H1 (cell line): ENCODE results near the gene MRPS6. TPM values are rescaled to one million over a fixed set of nuclear protein-coding genes. Genes with fewer than 3 reads are reported as not detected.

ENCODE experiments used
- CTCF ChIA-PET: fragments of 300-600 bp; sonication (Branson Sonifier 250); formaldehyde crosslinking; loops from one replicate; lab custom pipeline; 2021; ENCODE audit not compliant: partially characterized antibody; lab: Charles Lee
- POLR2A ChIA-PET: fragments of 300-600 bp; sonication (Branson Sonifier 250); formaldehyde crosslinking; loops from one replicate; lab custom pipeline; 2021; ENCODE audit warnings: inconsistent platforms; ENCODE audit not compliant: partially characterized antibody; lab: Charles Lee
- DNase-seq, 2 experiments: peaks; one replicate each; pipeline versions ENCODE4 v3.0.0 to v3.0.0-alpha.2; 2010 to 2022; ENCODE audit warnings: low spot score in 2 of 2, low read depth in 1 of 2, mixed read lengths in 1 of 2
- FAIRE-seq: peaks from 2 replicates; lab custom pipeline; 2011; peaks lifted over from hg19 to GRCh38; lab: Jason Lieb, UNC
- H2AFZ ChIP-seq: 2 replicates; pipeline ENCODE4 v1.8.1; 2012; ENCODE audit warnings: low read length, inconsistent platforms
- H2AK5ac ChIP-seq: 2 replicates; pipeline ENCODE4 v1.6.1; 2013; ENCODE audit warnings: low read depth, low read length
- H2BK120ac ChIP-seq: replicated peaks from 2 replicates; pipeline ENCODE3; 2013; ENCODE audit warnings: low read depth, low read length, inconsistent platforms
- H2BK12ac ChIP-seq: 2 replicates; pipeline ENCODE4 v1.6.1; 2013; ENCODE audit warnings: low read depth, low read length
- H2BK15ac ChIP-seq: 2 replicates; pipeline ENCODE4 v1.6.1; 2013; ENCODE audit warnings: low read length
- H2BK20ac ChIP-seq: 2 replicates; pipeline ENCODE4 v1.6.1; 2013; ENCODE audit warnings: low read length
- H2BK5ac ChIP-seq: 2 replicates; pipeline ENCODE4 v1.6.1; 2013; ENCODE audit warnings: low read depth, low read length
- H3K14ac ChIP-seq: 2 replicates; pipeline ENCODE4 v1.6.1; 2013; ENCODE audit warnings: inconsistent platforms; ENCODE audit not compliant: insufficient read length
- H3K18ac ChIP-seq: 2 replicates; pipeline ENCODE4 v1.6.1; 2013; ENCODE audit warnings: low read length; ENCODE audit errors: extremely low read depth
- H3K23ac ChIP-seq: 2 replicates; pipeline ENCODE4 v1.6.1; 2013; ENCODE audit warnings: inconsistent platforms; ENCODE audit not compliant: insufficient read length
- H3K23me2 ChIP-seq: 2 replicates; pipeline ENCODE4 v1.6.1; 2013; ENCODE audit warnings: low read depth, low read length
- H3K27ac ChIP-seq: 2 replicates; pipeline ENCODE4 v1.6.1; 2011; ENCODE audit warnings: low read depth, low read length, inconsistent platforms
- H3K27me3 ChIP-seq, 4 experiments: replicated peaks in 1 of 4; 1 replicate in 1 of 4; 2 replicates in 3 of 4; pipeline versions ENCODE4 v1.6.1 to v1.8.1; 2011 to 2013; ENCODE audit warnings: low read length in 3 of 4, mild to moderate bottlenecking in 3 of 4, inconsistent platforms in 2 of 4, mixed read lengths in 2 of 4, moderate library complexity in 1 of 4; ENCODE audit not compliant: control insufficient read depth in 3 of 4, insufficient read depth in 3 of 4; ENCODE audit errors: extremely low read depth in 1 of 4
- H3K36me3 ChIP-seq, 4 experiments: 2 replicates each; pipeline versions ENCODE4 v1.6.1 to v1.8.1; 2011 to 2013; ENCODE audit warnings: mild to moderate bottlenecking in 4 of 4, low read length in 3 of 4, moderate library complexity in 2 of 4, control low read depth in 1 of 4, inconsistent platforms in 1 of 4; ENCODE audit not compliant: insufficient read depth in 4 of 4, control insufficient read depth in 2 of 4
- H3K4ac ChIP-seq: replicated peaks from 2 replicates; pipeline ENCODE3; 2013; ENCODE audit warnings: low read length, low read depth, mixed read lengths, inconsistent platforms; ENCODE audit not compliant: insufficient read length
- H3K4me1 ChIP-seq, 4 experiments: replicated peaks in 1 of 4; 1 replicate in 1 of 4; 2 replicates in 3 of 4; pipeline versions ENCODE4 v1.6.1 to v1.8.1; 2011 to 2013; ENCODE audit warnings: low read length in 3 of 4, inconsistent platforms in 2 of 4, mixed read lengths in 1 of 4; ENCODE audit not compliant: insufficient read depth in 4 of 4, control insufficient read depth in 3 of 4
- H3K4me2 ChIP-seq, 2 experiments: 2 replicates each; pipeline versions ENCODE4 v1.6.1 to v1.8.1; 2011 to 2013; ENCODE audit warnings: low read depth in 2 of 2, low read length in 2 of 2, control low read depth in 1 of 2, inconsistent platforms in 1 of 2, mild to moderate bottlenecking in 1 of 2; ENCODE audit not compliant: insufficient read depth in 1 of 2
- H3K4me3 ChIP-seq, 4 experiments: fragments of 200-600, 300-600 bp in 1 of 4; sonication (generic), shearing (Covaris generic), sonication (Bioruptor Twin) in 1 of 4; 2 replicates each; pipeline versions ENCODE4 v1.5.1 to v1.8.1; 2011 to 2016; ENCODE audit warnings: low read length in 4 of 4, low read depth in 3 of 4, control low read depth in 2 of 4, inconsistent platforms in 2 of 4, mild to moderate bottlenecking in 2 of 4, mixed read lengths in 1 of 4, moderate library complexity in 1 of 4; ENCODE audit not compliant: insufficient read depth in 2 of 4; ENCODE audit errors: extremely low read depth in 1 of 4
- H3K56ac ChIP-seq: replicated peaks from 2 replicates; pipeline ENCODE3; 2013; ENCODE audit warnings: low read depth, mild to moderate bottlenecking, mixed read lengths, low read length, inconsistent platforms; ENCODE audit not compliant: insufficient read length
- H3K79me1 ChIP-seq: 2 replicates; pipeline ENCODE4 v1.6.1; 2013; ENCODE audit warnings: low read depth, low read length, control low read depth
- H3K79me2 ChIP-seq, 2 experiments: 2 replicates each; pipeline versions ENCODE4 v1.6.1 to v1.8.1; 2012 to 2013; ENCODE audit warnings: low read length in 2 of 2, mild to moderate bottlenecking in 2 of 2, inconsistent platforms in 1 of 2; ENCODE audit not compliant: insufficient read depth in 2 of 2, control insufficient read depth in 1 of 2
- H3K9ac ChIP-seq, 4 experiments: replicated peaks in 1 of 4; 1 replicate in 1 of 4; 2 replicates in 3 of 4; pipeline versions ENCODE4 v1.6.1 to v1.8.1; 2011 to 2013; ENCODE audit warnings: low read depth in 3 of 4, low read length in 3 of 4, control low read depth in 2 of 4, mild to moderate bottlenecking in 2 of 4, moderate library complexity in 2 of 4, inconsistent platforms in 1 of 4; ENCODE audit errors: extremely low read depth in 1 of 4
- H3K9me3 ChIP-seq, 2 experiments: 2 replicates each; pipeline versions ENCODE4 v1.6.1 to v1.8.1; 2012 to 2013; ENCODE audit warnings: mild to moderate bottlenecking in 2 of 2, moderate library complexity in 2 of 2, control low read depth in 1 of 2, inconsistent platforms in 1 of 2, low read depth in 1 of 2, low read length in 1 of 2, mixed read lengths in 1 of 2; ENCODE audit not compliant: insufficient read depth in 2 of 2
- H4K20me1 ChIP-seq, 2 experiments: replicated peaks in 1 of 2; 2 replicates each; pipeline versions ENCODE3 to v1.8.1; 2011 to 2013; ENCODE audit warnings: inconsistent platforms in 2 of 2, low read length in 2 of 2, mild to moderate bottlenecking in 1 of 2; ENCODE audit not compliant: insufficient read depth in 2 of 2, control insufficient read depth in 1 of 2
- H4K5ac ChIP-seq: 2 replicates; pipeline ENCODE4 v1.6.1; 2013; ENCODE audit warnings: low read length, low read depth, mixed read lengths, inconsistent platforms; ENCODE audit not compliant: insufficient read length
- H4K8ac ChIP-seq: 2 replicates; pipeline ENCODE4 v1.8.0; 2013; ENCODE audit warnings: mild to moderate bottlenecking, moderate library complexity, low read length, inconsistent platforms; ENCODE audit not compliant: insufficient read depth; ENCODE audit errors: extremely low read depth
- H4K91ac ChIP-seq: replicated peaks from 2 replicates; pipeline ENCODE3; 2013; ENCODE audit warnings: low read length, mixed read lengths, inconsistent platforms; ENCODE audit not compliant: insufficient read length
- CTBP2 ChIP-seq: IDR thresholded peaks from 2 replicates; pipeline ENCODE4 v1.7.0; 2011; ENCODE audit warnings: borderline replicate concordance, mild to moderate bottlenecking, moderate library complexity, mixed read lengths, low read length; ENCODE audit not compliant: insufficient read depth, insufficient read length
- E2F6 ChIP-seq: IDR thresholded peaks from 2 replicates; pipeline ENCODE4 v1.6.1; 2012; ENCODE audit warnings: inconsistent platforms
- SRF ChIP-seq: IDR thresholded peaks from 2 replicates; pipeline ENCODE4 v1.6.1; 2011; ENCODE audit warnings: mild to moderate bottlenecking, low read depth, low read length, moderate library complexity
- WGBS, 2 experiments: shearing (Covaris generic) in 1 of 2; methylation state at CpG; one replicate each; pipeline versions ENCODE4 v1.1.6 to v1.1.7; 2013 to 2015; ENCODE audit warnings: low lambda C conversion rate in 2 of 2, mixed read lengths in 2 of 2, inconsistent platforms in 1 of 2, low coverage in 1 of 2, missing lambda C conversion rate in 1 of 2; ENCODE audit not compliant: insufficient replicate concordance in 2 of 2, insufficient coverage in 1 of 2, insufficient read length in 1 of 2; ENCODE audit errors: extremely low coverage in 1 of 2, missing lambda C conversion rate in 1 of 2; 5-methylcytosine and 5-hydroxymethylcytosine counted together
- polyA plus RNA-seq, 7 experiments: library from polyadenylated mRNA; depleted of rRNA in 3 of 7; stranded (reverse) in 5 of 7; unstranded in 2 of 7; fragments of >200 nt in 5 of 7; fragments of 200-250 nt in 2 of 7; gene quantifications; 1 replicate in 5 of 7; 2 replicates in 1 of 7; 4 replicates in 1 of 7; pipeline versions ENCODE4 v1.2.1 to v1.2.3, GENCODE V29; 2011 to 2013; ENCODE audit warnings: missing spikeins in 2 of 7, mixed read lengths in 2 of 7
- total RNA-seq: library from RNA; stranded (reverse); fragmentation: NEBNext Ultra II Directional; extraction: Animal tissue kit (Norgen Biotek cat#: 25700); gene quantifications from 2 replicates; pipeline ENCODE4 v1.2.1, GENCODE V29; 2021

Gene MRPS6
- total and polyA plus RNA-seq, 2 of the 8 experiments (the other 6 are each of a cell fraction or from before 2014, with no cell fraction given) = 62.7 to 156 TPM

GRCh38 chr21:34186109-34186719 lies 112.8 kb downstream of the MRPS6 start:
- H4K8ac ChIP-seq = no peak overlapping the region; the same call in 1 of the 2 replicates
- H3K9me3 ChIP-seq = no peaks in the 10 kb centered on the region
- H3K27me3 ChIP-seq = no peaks in the 10 kb centered on the region
- H4K5ac ChIP-seq = no peak overlapping the region
- no peak overlapping the region for H3K4me2 ChIP-seq
- H3K56ac ChIP-seq = no peak overlapping the region
- no peak overlapping the region for H3K23ac ChIP-seq
- POLR2A ChIA-PET = interaction anchor here (1.0 to 1.3 kb wide), 2 partner anchors 12 to 128 kb away, joined by 3 read pairs; no protein-coding TSS in a partner anchor
- H3K4me1 ChIP-seq = peaks cover 0 to 5% (median 1%) of the 10 kb centered on the region in 4 experiments; a peak in 1 of 7 replicates
- no peaks in the 10 kb centered on the region for H4K20me1 ChIP-seq
- no peaks in the 10 kb centered on the region; the same call in 1 of the 2 replicates for H3K79me1 ChIP-seq
- H3K4ac ChIP-seq = no peak overlapping the region
- 87% methylated on average over 12 of the region's 12 CpGs; no CpG with 5 or more reads in 1 of the 2 experiments for WGBS, 2 experiments
- H3K36me3 ChIP-seq = no peaks in the 10 kb centered on the region
- FAIRE-seq (no peak), DNase-seq (no peak)
- H2BK20ac ChIP-seq = no peak overlapping the region
- H3K27ac ChIP-seq = no peak overlapping the region
- no peak overlapping the region for H3K18ac ChIP-seq
- no peak overlapping the region for H3K9ac ChIP-seq
- no peak overlapping the region for H4K91ac ChIP-seq
- H2BK15ac ChIP-seq = no peak overlapping the region; the same call in 1 of the 2 replicates
- CTCF ChIA-PET = interaction anchor here (0.9 to 3.6 kb wide), 3 partner anchors 13 to 57 kb away, joined by 3 to 11 read pairs (median 4); no protein-coding TSS in a partner anchor
- H3K4me3 ChIP-seq = no peak overlapping the region
- H2BK5ac ChIP-seq = no peak overlapping the region
- no peak overlapping the region; the same call in 1 of the 2 replicates for H2AK5ac ChIP-seq
- H3K23me2 ChIP-seq = no peaks in the 10 kb centered on the region
- no peaks in the 10 kb centered on the region for H3K79me2 ChIP-seq
- no peak overlapping the region for H3K14ac ChIP-seq
- no peak overlapping the region for H2BK120ac ChIP-seq
- no peak overlapping the region for H2AFZ ChIP-seq
- H2BK12ac ChIP-seq = peak overlapping the region; percentile 20; the same call in 1 of the 2 replicates
- no peak for TF ChIP-seq CTBP2
- TF ChIP-seq E2F6 = no peak
- no peak for TF ChIP-seq SRF
